Activated T-cell treated with anti-CD3 and anti-CD28 coated beads, Interleukin-2, amount 50 U/mL, for 1 hour (primary cell): ENCODE results near the gene PTK7.

Source experiments
- DNase-seq: peaks from one replicate; pipeline ENCODE4 v3.0.0-alpha.2; 2020

Gene PTK7

DNA sequence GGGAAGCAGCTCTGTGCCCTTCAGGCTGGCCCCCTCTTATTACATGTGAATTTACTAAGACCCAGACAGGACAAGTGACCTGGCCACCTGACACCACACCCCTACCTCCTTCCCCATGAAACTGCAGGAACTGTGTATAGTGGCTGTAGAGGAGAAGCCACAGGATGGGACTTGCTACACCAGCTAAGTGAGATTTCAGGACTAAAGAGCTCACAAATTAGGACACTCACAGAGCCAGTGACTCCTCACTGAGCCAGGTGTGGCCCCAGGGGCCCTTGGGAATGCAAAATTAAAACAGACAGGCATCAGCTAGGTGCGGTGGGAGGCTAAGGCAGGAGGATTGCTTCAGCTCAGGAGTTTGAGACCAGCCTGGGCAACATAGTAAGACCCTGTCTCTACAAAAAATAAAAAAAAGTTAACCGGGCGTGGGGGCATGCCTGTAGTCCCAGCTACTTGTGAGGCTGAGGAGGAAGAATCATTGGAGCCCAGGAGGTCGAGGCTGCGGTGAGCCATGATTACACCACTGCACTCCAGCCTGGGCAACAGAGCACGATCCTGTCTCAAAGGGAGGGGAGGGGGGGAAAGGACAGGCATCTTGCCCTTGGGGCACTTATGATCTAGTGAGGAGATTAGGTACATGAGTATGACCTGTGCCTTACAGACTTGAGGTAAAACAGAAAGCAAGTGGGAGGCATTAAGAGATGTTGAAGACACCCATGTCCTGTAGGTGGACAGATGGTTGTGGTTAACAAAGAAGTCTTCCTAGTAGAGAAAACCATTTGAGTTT, 71.8 kb downstream of the PTK7 start:
- DNase-seq: no peak

DNA sequence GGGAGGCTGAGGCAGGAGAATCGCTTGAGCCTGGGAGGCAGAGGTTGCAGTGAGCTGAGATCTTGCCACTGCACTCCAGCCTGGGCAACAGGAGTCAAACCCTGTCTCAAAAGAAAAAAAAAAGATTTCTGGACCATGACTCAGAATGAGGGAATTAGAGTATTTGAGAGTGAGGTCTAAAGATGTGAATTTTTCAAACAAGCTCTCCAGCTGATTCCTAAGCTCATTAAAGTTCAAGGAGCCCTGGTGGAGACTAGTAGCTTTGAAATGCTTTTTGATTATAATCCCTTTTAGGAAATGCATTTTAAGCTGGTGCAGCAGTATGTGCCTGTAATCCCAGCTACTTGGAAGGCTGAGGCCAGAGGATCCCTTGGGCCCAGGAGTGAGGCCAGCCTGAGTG, 73.2 kb downstream of the PTK7 start:
- no peak for DNase-seq

DNA sequence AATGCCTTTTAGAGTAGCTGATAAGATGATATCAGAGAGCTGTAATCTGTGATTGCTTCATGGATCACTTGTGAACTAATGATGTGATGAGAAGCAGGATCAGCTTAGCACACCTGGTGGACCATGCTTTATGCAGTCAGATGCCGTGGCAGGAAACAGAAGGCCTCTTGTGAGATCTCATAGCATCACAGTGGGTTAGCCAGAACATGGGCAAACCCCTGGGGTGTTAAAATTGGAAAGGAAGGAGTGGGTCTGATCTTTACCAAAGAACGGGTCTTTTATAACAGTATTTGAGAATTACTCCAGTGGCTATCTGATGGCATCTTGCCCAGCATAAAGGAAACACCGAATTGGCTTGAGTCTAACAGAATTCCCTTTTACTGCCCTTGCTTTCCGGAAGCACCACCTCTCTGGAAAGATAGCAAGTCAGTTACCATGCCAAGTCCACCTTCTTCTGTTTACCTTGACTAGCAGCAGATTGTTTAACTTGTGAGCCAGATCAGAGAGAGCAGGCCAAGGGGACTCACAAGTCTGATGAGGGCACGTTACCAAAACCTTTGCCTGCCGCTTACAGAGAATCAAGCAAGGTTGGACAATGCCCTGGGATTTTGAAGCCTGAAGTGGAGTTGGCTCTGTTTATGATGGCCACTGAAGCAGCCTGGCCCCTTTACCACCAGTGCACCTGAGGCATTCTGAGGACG, 74.1 kb downstream of the PTK7 start:
- DNase-seq: no peak

DNA sequence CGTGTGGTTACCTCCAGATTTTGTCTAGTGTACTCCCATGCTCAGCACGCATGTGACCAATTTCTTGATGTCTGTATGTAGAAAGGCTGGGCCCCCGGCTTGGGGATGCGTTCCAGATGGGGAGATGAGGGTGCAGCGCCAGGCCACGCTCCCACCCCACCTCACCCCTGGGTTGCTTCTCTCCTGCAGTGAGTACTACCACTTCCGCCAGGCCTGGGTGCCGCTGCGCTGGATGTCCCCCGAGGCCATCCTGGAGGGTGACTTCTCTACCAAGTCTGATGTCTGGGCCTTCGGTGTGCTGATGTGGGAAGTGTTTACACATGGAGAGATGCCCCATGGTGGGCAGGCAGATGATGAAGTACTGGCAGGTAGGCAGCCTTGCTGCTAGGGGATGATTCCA, 83.5 kb downstream of the PTK7 start:
- no peak for DNase-seq

DNA sequence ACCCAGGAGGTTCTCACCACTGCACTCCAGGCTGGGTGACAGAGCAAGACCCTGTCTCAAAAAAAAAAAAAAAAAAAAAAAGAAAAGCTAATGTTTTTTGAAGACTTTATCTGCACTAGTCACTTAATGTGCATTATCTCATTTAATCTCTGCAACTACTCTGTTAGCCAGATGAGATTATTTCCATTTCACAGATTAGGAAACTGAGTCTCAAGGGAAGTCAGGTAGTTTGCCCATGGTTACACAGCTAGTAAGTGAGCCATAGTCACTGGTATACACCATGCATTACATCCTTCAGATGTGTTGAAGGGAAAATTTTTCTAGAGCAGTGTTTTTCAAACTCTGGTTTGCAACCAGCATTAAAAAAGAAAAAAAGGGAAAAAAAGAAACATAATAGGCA, 87.8 kb downstream of the PTK7 start:
- DNase-seq: no peak

DNA sequence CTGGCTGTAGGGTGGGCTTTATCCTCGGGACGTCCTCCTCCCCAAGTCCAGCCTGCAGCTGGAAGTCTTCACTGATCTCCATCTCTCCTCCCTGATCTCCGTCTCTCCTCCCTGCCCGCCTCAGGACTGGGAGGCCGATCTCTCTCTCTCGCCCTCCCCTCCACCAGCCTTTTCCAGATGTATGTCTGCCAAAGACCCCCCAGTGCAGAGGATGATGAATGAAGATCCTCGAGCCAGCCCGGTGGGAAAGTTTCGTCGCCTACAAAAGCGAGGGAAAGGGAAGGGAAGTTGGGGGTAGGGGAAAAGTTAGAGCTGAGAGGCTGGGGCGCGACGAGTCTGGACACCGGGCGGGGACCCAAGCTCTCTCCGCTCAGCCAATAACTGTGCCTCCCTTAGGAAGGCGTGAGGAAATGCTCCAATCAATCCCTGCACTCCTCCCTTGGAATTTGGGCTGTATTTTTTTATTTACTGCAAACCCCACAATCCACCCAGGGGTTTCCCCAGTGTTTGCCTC, 94.4 kb downstream of the PTK7 start:
- peak; percentile 26 for DNase-seq

DNA sequence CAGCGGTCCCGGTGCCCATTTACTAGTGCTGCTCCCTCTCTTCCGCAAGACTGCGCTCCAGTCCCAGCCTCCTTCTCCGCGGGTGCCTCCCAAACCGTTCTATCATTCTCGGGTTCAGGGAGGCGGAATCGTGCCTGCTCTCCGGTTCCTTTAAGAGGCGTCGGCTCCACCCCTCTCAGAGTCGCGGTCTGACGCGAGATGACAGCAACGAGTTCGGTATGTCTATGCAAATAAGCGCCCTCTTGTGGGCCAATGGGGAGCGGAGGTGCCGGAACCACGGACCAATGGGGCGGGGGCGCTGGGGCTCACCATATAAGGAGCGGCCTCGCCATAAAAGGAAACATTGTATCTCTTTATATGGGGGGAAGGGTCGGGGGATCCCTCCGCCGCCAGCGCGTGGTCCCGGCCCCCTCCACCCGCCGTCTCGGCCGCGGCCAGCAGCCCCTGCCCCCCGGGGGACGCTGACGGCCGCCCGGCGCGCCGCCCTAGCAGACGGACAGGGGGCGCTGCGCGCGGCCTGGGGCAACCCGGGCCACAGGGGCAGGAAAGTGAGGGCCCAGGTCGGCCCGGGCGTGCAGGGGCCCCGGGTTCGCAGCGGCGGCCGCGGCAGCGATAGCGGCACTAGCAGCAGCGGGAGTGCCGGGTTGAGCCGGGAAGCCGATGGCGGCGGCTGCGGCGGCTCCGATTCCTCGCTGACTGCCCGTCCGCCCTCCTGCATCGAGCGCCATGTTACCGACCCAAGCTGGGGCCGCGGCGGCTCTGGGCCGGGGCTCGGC, 95.0 kb downstream of the PTK7 start, which contains the start of gene SRF:
Gene SRF (plus strand): TSS at position 339 of the 776 bp plus-strand sequence. CDS start 388 bp downstream, at position 727.
- peak; percentile 98 for DNase-seq

DNA sequence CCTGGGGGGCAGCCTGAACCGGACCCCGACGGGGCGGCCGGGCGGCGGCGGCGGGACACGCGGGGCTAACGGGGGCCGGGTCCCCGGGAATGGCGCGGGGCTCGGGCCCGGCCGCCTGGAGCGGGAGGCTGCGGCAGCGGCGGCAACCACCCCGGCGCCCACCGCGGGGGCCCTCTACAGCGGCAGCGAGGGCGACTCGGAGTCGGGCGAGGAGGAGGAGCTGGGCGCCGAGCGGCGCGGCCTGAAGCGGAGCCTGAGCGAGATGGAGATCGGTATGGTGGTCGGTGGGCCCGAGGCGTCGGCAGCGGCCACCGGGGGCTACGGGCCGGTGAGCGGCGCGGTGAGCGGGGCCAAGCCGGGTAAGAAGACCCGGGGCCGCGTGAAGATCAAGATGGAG, 95.6 kb downstream of the PTK7 start:
- DNase-seq: no peak

DNA sequence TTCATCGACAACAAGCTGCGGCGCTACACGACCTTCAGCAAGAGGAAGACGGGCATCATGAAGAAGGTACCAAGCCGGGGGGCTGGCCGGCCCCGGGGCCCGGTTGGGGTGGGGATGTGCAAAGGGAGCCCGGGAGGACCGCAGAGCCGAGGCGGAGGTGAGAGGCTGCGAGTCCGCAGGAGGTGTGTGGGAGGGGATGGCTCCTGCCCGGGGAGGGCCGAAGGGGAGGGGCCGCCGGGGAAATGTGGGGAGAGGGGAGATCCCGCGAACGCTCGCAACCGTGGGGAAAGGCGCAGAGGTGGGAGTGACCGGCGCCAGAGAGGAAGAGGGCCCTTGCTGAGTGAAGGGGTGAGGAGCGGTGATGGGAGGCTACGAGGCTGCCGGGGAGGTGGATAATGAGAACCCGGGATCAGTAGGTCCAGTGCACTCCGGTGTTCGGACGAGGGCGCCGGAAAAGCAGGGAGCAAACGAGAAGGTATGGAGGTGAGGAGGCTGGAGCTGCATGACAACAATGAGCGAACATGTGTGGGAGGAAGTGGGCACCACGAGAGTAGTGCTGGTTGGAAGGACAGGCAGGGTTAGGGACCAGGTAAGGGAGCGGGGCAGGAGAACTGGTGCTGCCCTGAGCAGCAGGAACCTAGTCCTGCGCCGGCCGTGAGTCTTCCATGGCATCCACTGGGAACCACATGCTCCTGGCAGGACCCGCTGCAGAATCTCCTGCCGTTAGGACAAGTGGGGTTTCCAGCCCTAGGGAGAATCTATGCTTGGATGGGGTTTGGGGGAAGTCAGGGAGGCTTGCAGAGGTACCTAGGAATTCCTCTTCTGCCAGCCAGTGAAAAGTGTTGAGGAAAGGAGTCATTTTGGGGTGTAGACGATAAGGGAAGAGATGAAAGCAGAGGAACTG, 96.2 kb downstream of the PTK7 start:
- DNase-seq: peak; percentile 58

DNA sequence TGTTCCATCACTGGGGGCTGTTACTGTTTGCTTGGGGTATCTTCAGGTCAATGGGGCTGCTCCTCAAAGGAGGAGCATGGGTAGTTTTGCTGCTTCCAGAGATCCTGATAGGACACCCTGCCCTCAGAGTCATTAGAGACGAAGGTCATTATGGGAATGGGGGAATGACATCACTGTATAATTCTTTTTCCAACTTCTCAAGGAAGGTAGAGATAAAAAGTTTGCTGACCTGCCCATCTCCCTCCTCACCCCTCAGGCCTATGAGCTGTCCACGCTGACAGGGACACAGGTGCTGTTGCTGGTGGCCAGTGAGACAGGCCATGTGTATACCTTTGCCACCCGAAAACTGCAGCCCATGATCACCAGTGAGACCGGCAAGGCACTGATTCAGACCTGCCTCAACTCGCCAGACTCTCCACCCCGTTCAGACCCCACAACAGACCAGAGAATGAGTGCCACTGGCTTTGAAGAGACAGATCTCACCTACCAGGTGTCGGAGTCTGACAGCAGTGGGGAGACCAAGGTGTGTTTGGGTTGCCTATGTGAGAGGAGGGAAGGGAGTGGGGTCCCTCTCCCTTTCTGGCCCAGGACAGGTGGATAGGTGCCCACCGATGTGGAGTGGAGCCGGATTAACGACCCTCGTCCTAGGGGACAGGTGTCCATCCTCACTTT, 97.6 kb downstream of the PTK7 start:
- DNase-seq: no peak

DNA sequence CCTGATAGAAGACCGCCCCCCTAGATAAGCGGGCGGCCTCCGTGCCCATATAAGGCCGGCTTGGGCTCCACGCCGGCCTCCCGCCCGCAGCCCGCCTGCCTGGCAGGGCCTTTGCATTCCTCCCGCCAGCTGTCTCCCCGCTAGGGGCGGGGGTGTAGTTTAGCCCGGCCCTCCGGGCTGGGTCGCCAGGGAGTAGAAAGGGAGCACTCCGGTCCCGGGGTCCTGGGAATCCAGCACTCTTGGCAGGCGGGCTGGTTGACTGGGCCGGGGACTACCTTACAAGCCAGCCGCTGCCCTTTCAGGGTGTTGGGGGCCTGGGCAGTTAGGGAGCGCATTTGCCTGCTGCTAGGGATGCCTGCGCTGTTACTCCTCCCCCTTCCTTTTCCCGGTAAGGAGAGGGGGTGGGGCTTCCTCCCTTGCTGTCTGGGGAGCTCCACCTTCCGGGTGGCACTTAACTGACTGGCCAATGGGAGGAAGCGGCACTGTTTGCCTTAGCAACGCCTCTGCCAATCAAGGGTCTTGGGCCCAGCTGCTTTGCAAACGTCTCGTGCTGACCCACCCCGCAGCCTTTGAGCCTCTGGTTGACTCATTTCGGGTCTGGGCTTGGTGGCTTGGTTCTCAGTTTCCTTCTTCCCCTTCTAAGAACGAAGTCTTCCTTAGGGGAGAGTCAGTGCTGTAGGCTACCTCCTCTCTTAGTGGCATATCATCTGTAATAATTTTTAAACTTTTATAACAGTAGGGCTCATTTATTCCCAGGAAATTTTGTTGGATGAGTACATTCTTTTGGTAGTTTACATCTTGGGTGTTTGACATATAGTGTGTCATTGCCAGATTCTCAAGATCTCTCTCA, 98.4 kb downstream of the PTK7 start:
- peak; percentile 87 for DNase-seq

DNA sequence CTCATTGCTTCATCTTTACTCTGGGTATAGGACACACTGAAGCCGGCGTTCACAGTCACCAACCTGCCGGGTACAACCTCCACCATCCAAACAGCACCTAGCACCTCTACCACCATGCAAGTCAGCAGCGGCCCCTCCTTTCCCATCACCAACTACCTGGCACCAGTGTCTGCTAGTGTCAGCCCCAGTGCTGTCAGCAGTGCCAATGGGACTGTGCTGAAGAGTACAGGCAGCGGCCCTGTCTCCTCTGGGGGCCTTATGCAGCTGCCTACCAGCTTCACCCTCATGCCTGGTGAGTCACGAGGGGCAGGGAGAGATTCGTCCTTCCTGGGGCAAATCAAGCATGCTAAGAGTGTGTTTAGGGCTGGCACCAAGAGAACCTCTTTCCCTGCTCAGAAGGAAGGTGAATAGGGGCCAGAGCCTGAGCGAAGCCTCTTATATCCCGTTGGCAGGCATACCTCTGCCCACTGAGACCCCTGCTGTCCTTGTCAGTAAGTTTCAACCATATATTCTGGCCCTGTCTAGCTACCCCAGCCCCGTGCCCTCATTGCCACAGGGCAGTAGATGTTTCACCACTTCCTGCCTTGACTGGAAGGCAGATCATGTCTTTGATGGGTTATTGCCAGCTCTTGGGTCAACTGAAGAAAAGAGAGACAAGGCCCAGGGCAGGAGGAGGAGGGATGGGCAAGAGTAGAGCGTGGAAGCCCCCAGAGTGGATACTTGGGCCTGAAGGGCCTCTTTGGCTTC, 99.7 kb downstream of the PTK7 start:
- no peak for DNase-seq

DNA sequence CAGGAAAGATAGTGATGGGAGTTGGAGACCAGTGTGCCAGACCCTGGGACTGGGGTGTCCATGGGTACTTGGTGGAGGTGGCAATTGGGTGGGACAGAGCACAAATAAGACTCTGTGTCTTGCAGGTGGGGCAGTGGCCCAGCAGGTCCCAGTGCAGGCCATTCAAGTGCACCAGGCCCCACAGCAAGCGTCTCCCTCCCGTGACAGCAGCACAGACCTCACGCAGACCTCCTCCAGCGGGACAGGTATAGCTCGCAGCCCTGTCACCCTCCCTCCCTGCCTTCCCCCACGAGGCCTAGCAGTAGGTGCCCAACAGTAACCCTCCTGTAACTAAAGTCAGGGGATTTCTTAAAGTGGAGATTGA, 100.3 kb downstream of the PTK7 start:
- DNase-seq: no peak

DNA sequence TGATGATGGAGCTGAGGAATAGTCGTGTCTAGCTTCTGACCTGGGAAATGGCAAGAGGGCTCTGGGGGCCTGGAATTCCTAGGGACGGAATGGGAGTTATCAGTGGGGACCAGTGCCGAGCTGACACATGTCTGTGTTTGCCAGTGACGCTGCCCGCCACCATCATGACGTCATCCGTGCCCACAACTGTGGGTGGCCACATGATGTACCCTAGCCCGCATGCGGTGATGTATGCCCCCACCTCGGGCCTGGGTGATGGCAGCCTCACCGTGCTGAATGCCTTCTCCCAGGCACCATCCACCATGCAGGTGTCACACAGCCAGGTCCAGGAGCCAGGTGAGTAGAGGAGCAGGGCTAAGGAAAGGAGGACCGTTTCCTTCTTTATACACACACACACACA, 102.0 kb downstream of the PTK7 start:
- no peak for DNase-seq

DNA sequence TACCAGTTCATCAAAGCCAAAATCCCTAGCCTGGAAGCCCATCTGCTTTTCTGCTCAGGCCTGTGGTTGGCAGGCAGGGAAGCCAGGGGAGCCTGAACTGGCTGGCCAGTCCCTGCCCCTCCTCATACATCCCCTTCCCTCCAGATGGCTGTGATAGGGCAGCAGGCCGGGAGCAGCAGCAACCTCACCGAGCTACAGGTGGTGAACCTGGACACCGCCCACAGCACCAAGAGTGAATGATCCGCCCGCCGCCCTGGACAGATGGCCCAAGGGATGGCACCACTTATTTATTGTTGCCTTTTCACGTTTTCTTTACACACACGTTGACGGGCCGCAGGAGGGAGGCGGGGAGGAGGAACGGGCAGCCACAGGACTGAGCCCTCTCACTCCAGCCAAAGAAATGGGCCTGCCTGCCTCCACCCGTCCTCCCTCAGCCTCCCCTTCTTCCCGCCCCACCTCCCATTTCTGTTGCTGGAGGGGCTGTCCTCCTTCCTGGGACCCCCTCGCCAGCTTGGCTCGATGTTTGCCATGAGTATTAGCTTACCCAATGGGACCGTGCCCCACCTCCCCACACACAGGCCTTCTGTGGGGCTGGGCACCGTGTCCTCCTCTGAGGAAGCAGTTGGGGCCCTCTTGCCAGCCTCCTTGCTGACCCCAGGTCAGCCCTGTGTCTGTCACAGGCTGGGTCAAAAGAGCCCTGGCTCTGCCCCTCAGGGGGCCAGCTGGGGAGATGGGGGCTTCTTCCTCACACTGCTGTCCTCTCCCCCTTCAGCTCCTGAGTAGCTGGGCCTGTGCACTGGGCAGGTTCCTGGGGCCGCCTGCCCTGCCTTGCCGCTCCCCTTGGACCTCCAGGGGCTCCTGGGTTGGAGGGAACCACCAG, 103.1 kb downstream of the PTK7 start:
- DNase-seq: no peak

DNA sequence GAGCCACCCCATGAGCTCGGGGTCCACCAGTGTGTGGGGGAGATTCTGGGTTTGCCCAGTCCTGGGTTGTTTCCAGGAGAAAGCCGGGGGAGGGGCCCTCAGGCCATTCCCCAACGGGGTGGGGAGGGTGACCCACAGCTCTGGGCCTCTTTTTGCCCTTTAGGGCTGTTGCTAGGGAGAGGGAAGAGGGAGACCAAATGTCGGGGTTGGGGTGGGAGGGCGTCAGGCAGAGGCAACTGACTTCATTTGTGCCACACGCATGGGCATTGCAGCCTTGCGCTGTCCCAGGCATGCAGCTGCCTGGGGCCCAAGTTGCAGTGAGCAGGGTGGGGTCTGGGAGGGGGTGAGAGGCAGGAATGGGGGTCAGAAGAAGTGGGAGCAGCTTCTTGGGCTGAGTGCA, 103.9 kb downstream of the PTK7 start:
- DNase-seq: no peak

DNA sequence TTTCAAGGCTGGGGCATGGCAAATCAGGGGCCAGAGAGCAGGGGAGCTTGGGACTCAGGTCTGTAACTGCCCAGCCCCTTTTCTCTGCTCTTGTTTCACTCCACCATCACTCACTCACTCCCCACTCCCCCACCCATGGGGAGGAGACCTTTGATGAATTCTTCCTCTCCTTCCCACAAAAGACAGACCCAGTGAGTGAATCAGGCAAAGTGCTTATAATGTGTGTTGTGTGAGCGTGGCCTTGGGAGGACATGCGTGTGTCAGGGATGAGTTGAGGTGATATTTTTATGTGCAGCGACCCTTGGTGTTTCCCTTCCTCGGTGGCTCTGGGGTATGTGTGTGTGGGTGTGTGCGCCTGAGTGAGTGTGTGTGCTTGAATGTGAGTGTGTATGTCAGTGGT, 104.9 kb downstream of the PTK7 start:
- DNase-seq: no peak

DNA sequence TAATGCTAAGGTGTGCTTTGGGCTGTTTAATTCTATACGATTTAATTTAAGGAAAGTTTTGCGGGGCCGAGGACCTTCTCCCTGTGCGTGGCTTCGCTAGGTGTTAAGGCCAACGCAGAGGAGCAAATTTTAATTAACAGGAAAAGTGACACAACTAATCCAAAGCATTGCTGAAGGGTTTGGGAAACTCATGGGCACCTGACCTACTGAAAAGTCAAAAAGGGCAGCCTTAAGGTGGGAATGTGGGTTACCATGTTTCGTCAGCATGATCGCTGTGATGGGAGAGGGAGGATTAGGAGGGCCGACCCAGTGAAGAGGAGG, 105.5 kb downstream of the PTK7 start:
- DNase-seq: no peak
